ENCODE data around the gene SRGAP1.
"Not testable (repeated sequence)": the region's sequence is repeated elsewhere in the genome, so short reads cannot be mapped to it uniquely, and the experiment has no call there.

The SRGAP1 gene

GRCh38 chr12:63857771-63858670, 13.5 kb downstream of the SRGAP1 start:
- no peak for DNase-seq (ENCODE audit: low read depth)
- TF ChIP-seq CTCF (IDR thresholded peaks at IDR 0.05; ENCODE audit: low read depth, low read length, missing control alignments), result no peak

GRCh38 chr12:63859880-63860279, 15.4 kb downstream of the SRGAP1 start:
- not testable (repeated sequence) for DNase-seq (ENCODE audit: low read depth)

More at GRCh38 chr12:63857771-63858670, 13.5 kb downstream of the SRGAP1 start:
- H3K4me3 ChIP-seq (ENCODE audit: low read depth, low read length), result no peak overlapping the region

GRCh38 chr12:63862187-63862968, 17.9 kb downstream of the SRGAP1 start:
- no peak for DNase-seq (ENCODE audit: low read depth)
- TF ChIP-seq CTCF (IDR thresholded peaks at IDR 0.05; ENCODE audit: low read depth, low read length, missing control alignments), result no peak
- no peak overlapping the region for H3K4me3 ChIP-seq (ENCODE audit: low read depth, low read length)

More at GRCh38 chr12:63859880-63860279, 15.4 kb downstream of the SRGAP1 start:
- not testable (repeated sequence) for H3K4me3 ChIP-seq (ENCODE audit: low read depth, low read length)

DNA sequence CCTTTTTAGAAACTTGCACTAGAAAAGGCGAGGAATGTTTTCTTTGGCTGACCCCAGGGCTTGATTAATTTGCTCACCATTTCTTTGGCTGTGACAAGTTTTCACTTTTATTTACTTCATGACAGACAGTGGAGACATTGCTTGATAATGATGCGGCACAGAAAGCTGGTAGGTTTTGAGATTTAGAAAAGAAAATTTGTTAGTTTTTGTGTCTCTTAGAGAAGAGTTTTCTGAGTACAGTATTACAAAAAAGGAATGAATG, 18.4 kb downstream of the SRGAP1 start:
- no peak for TF ChIP-seq CTCF (IDR thresholded peaks at IDR 0.05; ENCODE audit: low read depth, low read length, missing control alignments)
- DNase-seq (ENCODE audit: low read depth), result no peak
- no peak overlapping the region for H3K4me3 ChIP-seq (ENCODE audit: low read depth, low read length)

- DNase-seq (ENCODE audit: low read depth), result no peak
- TF ChIP-seq CTCF (IDR thresholded peaks at IDR 0.05; ENCODE audit: low read depth, low read length, missing control alignments), result no peak
- H3K4me3 ChIP-seq (ENCODE audit: low read depth, low read length), result no peak overlapping the region
Observed at GRCh38 chr12:63863658-63864453, 19.4 kb downstream of the SRGAP1 start.

- no peak for DNase-seq (ENCODE audit: low read depth)
- no peak overlapping the region for H3K4me3 ChIP-seq (ENCODE audit: low read depth, low read length)
- no peak for TF ChIP-seq CTCF (IDR thresholded peaks at IDR 0.05; ENCODE audit: low read depth, low read length, missing control alignments)
Observed at GRCh38 chr12:63864454-63864706, 19.9 kb downstream of the SRGAP1 start.

DNA sequence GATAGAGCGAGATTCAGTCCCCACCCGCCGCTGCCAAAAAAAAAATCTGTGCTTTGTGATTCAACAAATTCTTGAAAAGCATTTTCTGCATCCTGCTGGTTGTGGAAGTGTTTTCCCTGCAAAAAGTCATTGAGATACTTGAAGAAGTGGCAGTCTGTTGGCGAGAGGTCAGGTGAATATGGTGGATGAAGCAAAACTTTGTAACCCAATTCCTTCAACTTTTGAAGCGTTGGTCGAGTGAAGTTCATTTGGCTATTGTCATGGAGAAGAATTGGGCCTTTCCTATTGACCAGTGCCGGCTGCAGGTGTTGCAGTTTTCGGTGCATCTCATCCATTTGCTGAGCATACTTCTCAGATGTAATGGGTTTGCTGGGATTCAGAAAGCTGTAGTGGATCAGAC, 20.9 kb downstream of the SRGAP1 start:
- TF ChIP-seq CTCF (IDR thresholded peaks at IDR 0.05; ENCODE audit: low read depth, low read length, missing control alignments), result no peak
- DNase-seq (ENCODE audit: low read depth), result no peak
- H3K4me3 ChIP-seq (ENCODE audit: low read depth, low read length), result no peak overlapping the region
